HEK293T (cell line): Measurements from ENCODE around the gene RWDD4.

Experiments
- ARNT ChIP-seq: fragments of 450-650 bp; IDR thresholded peaks from 2 replicates; pipeline ENCODE4 v1.6.1; 2017; ENCODE audit warnings: mild to moderate bottlenecking
- ELF4 ChIP-seq: fragments of 450-650 bp; IDR thresholded peaks from 2 replicates; pipeline ENCODE4 v1.6.1; 2017; ENCODE audit warnings: antibody characterized with exemption
- FOXA1 ChIP-seq: fragments of 450-650 bp; IDR thresholded peaks from 2 replicates; pipeline ENCODE4 v1.6.1; 2016; ENCODE audit warnings: mild to moderate bottlenecking
- FOXM1 ChIP-seq: fragments of 450-650 bp; IDR thresholded peaks from 2 replicates; pipeline ENCODE4 v1.6.1; 2017; ENCODE audit warnings: mild to moderate bottlenecking, borderline replicate concordance
- HDGF ChIP-seq: fragments of 450-650 bp; IDR thresholded peaks from 2 replicates; pipeline ENCODE4 v1.6.1; 2017; ENCODE audit warnings: antibody characterized with exemption, borderline replicate concordance
- NFRKB ChIP-seq: fragments of 450-650 bp; IDR thresholded peaks from 2 replicates; pipeline ENCODE4 v1.6.1; 2016; ENCODE audit warnings: mild to moderate bottlenecking, moderate library complexity
- SP1 ChIP-seq: fragments of 450-650 bp; IDR thresholded peaks from 2 replicates; pipeline ENCODE4 v1.6.1; 2017
- ZNF384 ChIP-seq: fragments of 450-650 bp; IDR thresholded peaks from 2 replicates; pipeline ENCODE4 v1.6.1; 2016

DNA sequence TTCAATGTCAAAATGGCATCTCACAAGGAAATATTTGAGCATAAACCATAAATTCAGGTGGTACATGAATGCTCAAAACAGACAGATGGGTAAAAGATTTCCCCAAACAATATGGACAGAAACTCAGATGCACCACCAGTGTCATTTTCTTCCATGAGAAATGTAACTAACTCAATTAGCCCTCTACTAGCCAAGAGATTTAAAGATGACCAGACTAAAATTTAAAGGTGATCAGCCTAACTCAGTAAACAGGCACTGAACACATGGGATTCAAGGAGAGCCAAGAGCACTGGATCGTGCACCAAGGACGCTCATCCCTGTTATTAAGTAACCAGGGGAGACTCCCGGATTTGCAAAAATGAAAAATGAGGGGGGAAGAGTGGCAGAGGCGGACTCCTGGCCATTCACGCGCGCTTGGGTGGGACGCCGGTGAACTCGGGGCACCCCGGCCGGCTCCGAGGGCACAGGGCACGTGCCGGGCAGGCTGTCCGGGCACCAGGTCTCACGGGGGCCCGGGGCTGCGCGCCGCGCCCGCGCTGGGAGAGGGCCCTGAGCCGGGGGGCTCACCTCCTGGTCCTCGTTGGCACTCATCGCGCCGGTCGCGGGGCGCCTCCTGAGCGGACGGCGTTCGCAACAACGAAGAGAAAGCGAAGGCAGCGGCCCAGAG is 490 bp downstream of the RWDD4 start:
- TF ChIP-seq FOXM1, result no peak
- no peak for TF ChIP-seq HDGF
- TF ChIP-seq SP1, result no peak
- no peak for TF ChIP-seq ZNF384
- no peak for TF ChIP-seq ARNT
- TF ChIP-seq NFRKB, result no peak
- no peak for TF ChIP-seq ELF4
- TF ChIP-seq FOXA1, result no peak
